Fibroblast of villous mesenchyme (primary cell): ENCODE results near the gene BNC2. TPM values are rescaled to one million over a fixed set of nuclear protein-coding genes. Genes with fewer than 3 reads are reported as not detected.

Experiments
- DNase-seq: peaks from one replicate; pipeline ENCODE4 v3.0.0-alpha.2; 2010; ENCODE audit warnings: low read depth
- H3K4me3 ChIP-seq: 2 replicates; pipeline ENCODE4 v1.5.1; 2011; ENCODE audit warnings: low read depth, mild to moderate bottlenecking, low read length
- CTCF ChIP-seq: IDR thresholded peaks from 2 replicates; pipeline ENCODE4 v1.5.1; 2012; ENCODE audit warnings: low read depth, mild to moderate bottlenecking, low read length; ENCODE audit not compliant: insufficient read depth
- total RNA-seq: library from RNA; depleted of rRNA; stranded (reverse); fragments of >200 nt; gene quantifications from 2 replicates; pipeline ENCODE4 v1.2.3, GENCODE V29; 2012

BNC2 gene
- total RNA-seq, 1 donor = 33.7 TPM

GRCh38 chr9:16787724-16788123 is 82.7 kb downstream of the BNC2 start:
- TF ChIP-seq CTCF = no peak
- H3K4me3 ChIP-seq = no peak overlapping the region
- DNase-seq = no peak

- H3K4me3 ChIP-seq = no peak overlapping the region
- no peak for DNase-seq
- no peak for TF ChIP-seq CTCF
Measured at GRCh38 chr9:16784002-16784401, 86.5 kb downstream of the BNC2 start.

DNA sequence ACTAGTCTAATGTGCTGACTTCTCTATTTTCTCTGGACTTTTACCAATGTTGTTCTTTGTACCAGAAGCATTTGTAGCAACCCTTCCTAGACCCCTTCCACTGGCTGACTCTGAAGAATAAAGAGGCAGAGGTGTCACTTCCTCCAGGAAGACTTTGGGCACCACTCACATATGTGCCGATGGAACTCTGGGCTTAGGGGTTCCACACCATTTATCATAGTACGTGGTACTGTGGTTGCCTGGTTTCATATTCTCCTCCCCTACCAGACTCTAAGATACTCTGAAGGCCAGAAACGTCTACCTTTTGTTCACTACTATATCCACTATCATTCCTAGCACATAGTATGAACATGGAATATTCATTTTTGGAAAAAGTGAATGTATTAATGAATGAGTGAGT is 88.0 kb downstream of the BNC2 start:
- no peak for DNase-seq
- no peak for TF ChIP-seq CTCF
- H3K4me3 ChIP-seq = no peak overlapping the region

DNA sequence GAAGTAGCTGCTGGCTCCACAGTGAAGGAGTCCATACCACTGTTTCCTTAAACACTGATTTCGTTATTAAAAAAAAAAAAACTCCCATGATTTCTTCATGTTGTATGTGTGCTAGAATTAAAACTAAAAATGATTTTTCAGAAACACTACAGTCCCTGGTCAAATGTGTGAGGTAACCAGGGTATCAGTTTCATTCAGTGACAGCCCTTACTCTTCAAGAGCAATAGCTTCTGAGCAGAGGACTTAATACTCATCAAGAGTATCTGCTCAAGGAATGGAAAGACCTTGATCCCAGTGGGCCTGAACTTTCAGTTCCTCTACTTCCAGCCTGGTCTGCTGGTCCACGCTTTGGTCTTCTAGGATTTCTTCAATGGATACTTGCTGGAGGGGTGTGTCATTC is 95.1 kb downstream of the BNC2 start:
- H3K4me3 ChIP-seq = no peak overlapping the region
- no peak for DNase-seq
- no peak for TF ChIP-seq CTCF

DNA sequence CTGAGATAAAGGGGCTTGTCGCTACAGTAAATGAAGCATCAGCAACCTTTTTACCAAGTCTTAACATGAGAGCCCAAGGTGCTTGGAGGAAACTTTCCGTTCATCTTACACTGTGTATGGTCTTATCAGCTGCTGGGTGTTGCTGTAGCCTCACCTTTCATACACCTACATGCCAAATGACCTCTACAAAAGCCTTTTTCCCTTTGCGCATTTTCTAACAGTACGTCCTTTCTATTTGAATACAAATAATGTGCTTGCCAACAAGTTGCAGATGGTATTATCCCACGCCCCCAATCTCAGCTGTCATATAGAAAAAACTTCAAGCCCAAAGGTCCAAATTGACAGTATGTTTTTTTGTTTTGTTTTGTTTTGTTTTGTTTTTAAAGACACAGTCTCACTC is 96.9 kb downstream of the BNC2 start:
- TF ChIP-seq CTCF = no peak
- H3K4me3 ChIP-seq = no peak overlapping the region
- DNase-seq = no peak

GRCh38 chr9:16773116-16773515 is 97.4 kb downstream of the BNC2 start:
- TF ChIP-seq CTCF = no peak
- no peak for DNase-seq
- H3K4me3 ChIP-seq = no peak overlapping the region

DNA sequence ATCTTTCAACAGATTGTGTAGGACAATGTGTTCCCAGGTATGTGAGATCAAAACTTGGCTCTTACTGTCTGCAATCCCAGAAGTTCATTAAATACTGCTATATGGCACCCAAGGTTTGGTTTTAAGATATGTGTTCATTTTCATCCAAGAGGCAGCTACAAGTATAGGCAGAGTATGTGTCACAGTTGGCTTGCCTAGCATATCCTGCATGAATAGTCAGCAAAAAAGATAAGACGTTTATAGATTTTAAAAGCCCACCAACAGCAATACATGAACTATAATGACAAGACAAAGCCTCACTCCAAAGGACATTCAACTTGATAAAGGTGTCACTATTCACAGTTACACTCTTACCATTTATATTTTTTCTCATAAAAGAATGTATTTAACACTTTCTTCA is 99.1 kb downstream of the BNC2 start:
- TF ChIP-seq CTCF = no peak
- H3K4me3 ChIP-seq = no peak overlapping the region
- DNase-seq = no peak
